SK-N-SH (cell line): ENCODE measurements around the gene MCCC2.

ENCODE experiments used
- CHD2 ChIP-seq: fragments of 150-350 bp; IDR thresholded peaks from 2 replicates; pipeline ENCODE4 v1.6.1; 2018; ENCODE audit warnings: low read length; ENCODE audit not compliant: partially characterized antibody
- CTCF ChIP-seq: fragments of 200-600 bp; sonication (generic); IDR thresholded peaks from 2 replicates; pipeline ENCODE4 v1.6.1; 2017; ENCODE audit warnings: antibody characterized with exemption, mild to moderate bottlenecking, moderate library complexity
- NRF1 ChIP-seq: IDR thresholded peaks from 2 replicates; pipeline ENCODE4 v1.6.1; 2012; ENCODE audit warnings: low read depth, mild to moderate bottlenecking, low read length
- TF ChIP-seq, protein P1 (sequence below): IDR thresholded peaks from 2 replicates; pipeline ENCODE4 v1.4.0; 2012; ENCODE audit warnings: low read depth, borderline replicate concordance

DNA sequence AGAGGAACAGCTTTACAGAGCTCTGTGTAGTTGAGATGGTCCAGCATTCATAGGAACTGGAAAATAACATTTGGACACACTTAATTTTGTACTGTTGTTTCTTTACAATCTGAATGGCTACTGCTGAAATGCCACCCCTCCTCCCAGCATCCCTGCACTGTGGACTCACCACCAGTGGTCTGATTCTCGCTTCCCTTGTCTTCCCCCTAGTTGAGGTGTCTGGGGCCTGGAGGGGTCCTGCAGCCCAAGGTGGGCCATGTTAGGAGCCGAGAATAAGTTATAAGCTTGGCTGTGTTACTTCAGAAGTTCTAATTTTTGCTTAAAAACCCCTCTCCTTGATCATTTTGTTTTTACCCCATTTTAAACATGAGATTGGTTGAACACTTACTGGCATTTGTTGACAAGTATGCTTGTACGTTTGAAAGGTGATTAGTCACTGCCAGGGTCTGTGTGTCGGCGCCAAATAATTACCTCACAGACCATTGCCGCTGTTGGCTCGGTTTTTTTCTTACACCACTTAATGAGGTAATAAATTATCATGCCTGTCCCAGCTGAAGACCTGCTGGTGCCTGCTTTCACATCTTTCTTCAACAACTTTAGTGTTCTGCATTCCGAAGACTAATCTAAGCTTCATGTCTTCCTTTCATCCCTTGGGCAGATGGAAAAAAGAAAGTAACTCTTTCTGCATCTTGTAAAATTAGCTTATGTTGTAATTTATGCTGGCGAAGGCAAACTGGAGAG lies 65.8 kb downstream of the MCCC2 start:
- TF ChIP-seq CTCF (no peak), NRF1 (no peak), CHD2 (no peak)
- TF ChIP-seq, protein P1, sequence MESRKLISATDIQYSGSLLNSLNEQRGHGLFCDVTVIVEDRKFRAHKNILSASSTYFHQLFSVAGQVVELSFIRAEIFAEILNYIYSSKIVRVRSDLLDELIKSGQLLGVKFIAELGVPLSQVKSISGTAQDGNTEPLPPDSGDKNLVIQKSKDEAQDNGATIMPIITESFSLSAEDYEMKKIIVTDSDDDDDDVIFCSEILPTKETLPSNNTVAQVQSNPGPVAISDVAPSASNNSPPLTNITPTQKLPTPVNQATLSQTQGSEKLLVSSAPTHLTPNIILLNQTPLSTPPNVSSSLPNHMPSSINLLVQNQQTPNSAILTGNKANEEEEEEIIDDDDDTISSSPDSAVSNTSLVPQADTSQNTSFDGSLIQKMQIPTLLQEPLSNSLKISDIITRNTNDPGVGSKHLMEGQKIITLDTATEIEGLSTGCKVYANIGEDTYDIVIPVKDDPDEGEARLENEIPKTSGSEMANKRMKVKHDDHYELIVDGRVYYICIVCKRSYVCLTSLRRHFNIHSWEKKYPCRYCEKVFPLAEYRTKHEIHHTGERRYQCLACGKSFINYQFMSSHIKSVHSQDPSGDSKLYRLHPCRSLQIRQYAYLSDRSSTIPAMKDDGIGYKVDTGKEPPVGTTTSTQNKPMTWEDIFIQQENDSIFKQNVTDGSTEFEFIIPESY: no peak
